Adrenal gland (tissue), 5 donors: ENCODE results near the gene PPP1R15A.

Source experiments
- POLR2A ChIP-seq, 2 donors: fragments of 450-650 bp; IDR thresholded peaks; one replicate each; pipeline ENCODE4 v1.6.1; 2017; ENCODE audit warnings: antibody characterized with exemption in 2 of 2, mild to moderate bottlenecking in 2 of 2, moderate library complexity in 1 of 2
- TF ChIP-seq, protein P1 (sequence below), 6 experiments: fragments of 450-650 bp in 4 of 6; fragments of 200-600 bp in 2 of 6; sonication (generic) in 1 of 6; IDR thresholded peaks; 1 replicate in 5 of 6; 2 replicates in 1 of 6; pipeline versions ENCODE4 v1.5.1 to v1.8.0; 2016 to 2021; ENCODE audit warnings: antibody characterized with exemption in 6 of 6, mild to moderate bottlenecking in 2 of 6, moderate library complexity in 1 of 6
- donor health status: DM: no; HTN: no; CAD: no.

DNA sequence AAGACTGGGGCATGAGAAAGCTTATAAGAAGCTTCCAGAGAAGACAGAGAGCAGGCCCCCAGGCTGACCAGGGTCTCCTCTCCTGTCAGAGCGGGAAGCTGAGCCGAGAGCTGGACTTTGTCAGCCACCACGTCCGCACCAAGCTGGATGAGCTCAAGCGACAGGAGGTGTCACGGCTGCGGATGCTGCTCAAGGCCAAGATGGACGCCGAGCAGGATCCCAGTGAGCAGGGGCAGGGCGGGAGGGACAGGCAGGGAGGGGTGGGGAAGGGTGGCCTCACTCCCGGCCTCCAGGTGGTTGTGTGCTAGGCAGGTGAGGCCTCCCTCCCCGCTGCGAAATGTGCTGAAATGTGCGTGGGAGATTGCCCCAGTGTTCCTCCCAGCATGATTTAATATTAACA, 33.4 kb downstream of the PPP1R15A start:
- TF ChIP-seq, protein P1, sequence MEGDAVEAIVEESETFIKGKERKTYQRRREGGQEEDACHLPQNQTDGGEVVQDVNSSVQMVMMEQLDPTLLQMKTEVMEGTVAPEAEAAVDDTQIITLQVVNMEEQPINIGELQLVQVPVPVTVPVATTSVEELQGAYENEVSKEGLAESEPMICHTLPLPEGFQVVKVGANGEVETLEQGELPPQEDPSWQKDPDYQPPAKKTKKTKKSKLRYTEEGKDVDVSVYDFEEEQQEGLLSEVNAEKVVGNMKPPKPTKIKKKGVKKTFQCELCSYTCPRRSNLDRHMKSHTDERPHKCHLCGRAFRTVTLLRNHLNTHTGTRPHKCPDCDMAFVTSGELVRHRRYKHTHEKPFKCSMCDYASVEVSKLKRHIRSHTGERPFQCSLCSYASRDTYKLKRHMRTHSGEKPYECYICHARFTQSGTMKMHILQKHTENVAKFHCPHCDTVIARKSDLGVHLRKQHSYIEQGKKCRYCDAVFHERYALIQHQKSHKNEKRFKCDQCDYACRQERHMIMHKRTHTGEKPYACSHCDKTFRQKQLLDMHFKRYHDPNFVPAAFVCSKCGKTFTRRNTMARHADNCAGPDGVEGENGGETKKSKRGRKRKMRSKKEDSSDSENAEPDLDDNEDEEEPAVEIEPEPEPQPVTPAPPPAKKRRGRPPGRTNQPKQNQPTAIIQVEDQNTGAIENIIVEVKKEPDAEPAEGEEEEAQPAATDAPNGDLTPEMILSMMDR (IDR thresholded peaks at IDR 0.05), result no peak
- TF ChIP-seq POLR2A (IDR thresholded peaks at IDR 0.05), result no peak
